Psoas muscle (tissue), 8 donors: ENCODE results near the gene INSYN1. TPM values are rescaled to one million over a fixed set of nuclear protein-coding genes. Genes with fewer than 3 reads are reported as not detected.

Source experiments
- ATAC-seq, 4 donors: fragments of 200-7000 bp; cut with Tn5 transposase; one replicate each; pipeline ENCODE4 v1.9.1; 2020; ENCODE audit warnings: moderate library complexity in 3 of 4, mild to moderate bottlenecking in 2 of 4
- DNase-seq, 2 donors: peaks; one replicate each; pipeline ENCODE4 v3.0.0-alpha.2; 2020
- H3K27ac ChIP-seq: fragments of 200-600 bp; one replicate; pipeline ENCODE4 v1.8.0; 2022
- H3K27me3 ChIP-seq, 3 donors: fragments of 200-600 bp in 1 of 3; one replicate each; pipeline versions ENCODE4 v1.6.1 to v1.8.0; 2013 to 2022; ENCODE audit warnings: low read length in 2 of 3, mild to moderate bottlenecking in 2 of 3, moderate library complexity in 1 of 3; ENCODE audit not compliant: insufficient read depth in 3 of 3
- H3K36me3 ChIP-seq, 2 donors: fragments of 200-600 bp in 1 of 2; one replicate each; pipeline versions ENCODE4 v1.6.1 to v1.8.0; 2013 to 2022; ENCODE audit warnings: low read depth in 1 of 2, mild to moderate bottlenecking in 1 of 2, moderate library complexity in 1 of 2; ENCODE audit not compliant: insufficient read depth in 1 of 2
- H3K4me1 ChIP-seq: fragments of 200-600 bp; one replicate; pipeline ENCODE4 v1.8.0; 2022
- H3K4me3 ChIP-seq: fragments of 200-600 bp; one replicate; pipeline ENCODE4 v1.8.0; 2022; ENCODE audit warnings: mild to moderate bottlenecking
- H3K9me3 ChIP-seq: fragments of 200-600 bp; one replicate; pipeline ENCODE4 v1.8.0; 2022
- WGBS, 3 donors: extraction: QIAGEN DNeasy Blood & Tissue Kit; methylation state at CpG; one replicate each; pipeline versions ENCODE4 v1.1.6 to v1.1.7; 2013; 5-methylcytosine and 5-hydroxymethylcytosine counted together
- intact Hi-C, 2 donors: fragments of 100-400 bp; cut with DNase I; formaldehyde crosslinking; loops; one replicate each; pipeline versions ENCODE4 v1.11.0 to v1.14.2; 2022
- polyA plus RNA-seq, 3 donors: library from polyadenylated mRNA; stranded (reverse); fragments of 200-250 nt; gene quantifications; one replicate each; pipeline ENCODE4 v1.2.3, GENCODE V29; 2013
- total RNA-seq, 4 donors: library from RNA; stranded (reverse); fragmentation: NEBNext Ultra II Directional in 2 of 4; extraction: Animal tissue kit (Norgen Biotek cat#: 25700) in 2 of 4; gene quantifications; one replicate each; pipeline versions ENCODE4 v1.2.1 to v1.2.4, GENCODE V29; 2021 to 2023
- TF ChIP-seq, protein P1 (sequence below): fragments of 200-600 bp; IDR thresholded peaks from one replicate; pipeline ENCODE4 v1.8.0; 2022; ENCODE audit warnings: antibody characterized with exemption
- donor health status: healthy with polysubstance abuse.
- donor health status: DM: no; HTN: no; CAD: no; lungs with moderate emphysema.
- donor health status: Bipolar disorder and iron deficiency.
- donor health status: healthy.
- donor health status: DM: yes; HTN: yes; CAD: no.
- donor health status: DM: no; HTN: no; CAD: no.
- donor health status: DM: no; HTN: no; CAD: no.
- donor health status: DM: yes; HTN: yes; CAD: no.

INSYN1 gene
- total and polyA plus RNA-seq, 7 donors: 0.42 to 10.8 (median 3.8) TPM

DNA sequence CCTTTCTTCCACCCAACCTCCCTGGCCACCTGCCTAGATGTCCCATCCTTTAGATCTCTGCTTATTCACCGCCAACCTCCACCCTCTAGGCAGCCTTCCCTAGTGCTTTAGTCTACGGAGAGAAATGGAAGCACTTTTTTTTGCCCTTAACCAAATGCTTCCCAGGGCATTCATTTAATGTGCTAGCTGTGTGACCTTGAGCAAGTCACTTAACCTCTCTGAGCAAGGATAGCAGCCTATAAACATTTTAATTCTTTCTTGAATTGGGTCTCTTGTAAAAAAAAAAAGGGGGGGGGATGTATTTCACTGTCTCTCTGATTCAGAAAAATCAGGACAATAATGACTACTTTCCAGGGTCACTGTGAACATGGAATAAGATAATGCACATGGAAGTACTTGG lies 3.2 kb upstream of the INSYN1 start:
- TF ChIP-seq, protein P1, sequence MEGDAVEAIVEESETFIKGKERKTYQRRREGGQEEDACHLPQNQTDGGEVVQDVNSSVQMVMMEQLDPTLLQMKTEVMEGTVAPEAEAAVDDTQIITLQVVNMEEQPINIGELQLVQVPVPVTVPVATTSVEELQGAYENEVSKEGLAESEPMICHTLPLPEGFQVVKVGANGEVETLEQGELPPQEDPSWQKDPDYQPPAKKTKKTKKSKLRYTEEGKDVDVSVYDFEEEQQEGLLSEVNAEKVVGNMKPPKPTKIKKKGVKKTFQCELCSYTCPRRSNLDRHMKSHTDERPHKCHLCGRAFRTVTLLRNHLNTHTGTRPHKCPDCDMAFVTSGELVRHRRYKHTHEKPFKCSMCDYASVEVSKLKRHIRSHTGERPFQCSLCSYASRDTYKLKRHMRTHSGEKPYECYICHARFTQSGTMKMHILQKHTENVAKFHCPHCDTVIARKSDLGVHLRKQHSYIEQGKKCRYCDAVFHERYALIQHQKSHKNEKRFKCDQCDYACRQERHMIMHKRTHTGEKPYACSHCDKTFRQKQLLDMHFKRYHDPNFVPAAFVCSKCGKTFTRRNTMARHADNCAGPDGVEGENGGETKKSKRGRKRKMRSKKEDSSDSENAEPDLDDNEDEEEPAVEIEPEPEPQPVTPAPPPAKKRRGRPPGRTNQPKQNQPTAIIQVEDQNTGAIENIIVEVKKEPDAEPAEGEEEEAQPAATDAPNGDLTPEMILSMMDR: no peak
- Histone ChIP-seq H3K4me3 (no peak overlapping the region), H3K27ac (no peak overlapping the region), H3K4me1 (no peaks in the 10 kb centered on the region), H3K36me3 (no peaks in the 10 kb centered on the region), H3K27me3 (peaks cover 0 to 66% (median 6%) of the 10 kb centered on the region in 3 donors), H3K9me3 (no peaks in the 10 kb centered on the region)
- WGBS, 3 donors: 60 to 69% (median 64%) methylated on average over 2 of the region's 2 CpGs
- DNase-seq (no peak), ATAC-seq (no peak)
- intact Hi-C loops: no loop called here

DNA sequence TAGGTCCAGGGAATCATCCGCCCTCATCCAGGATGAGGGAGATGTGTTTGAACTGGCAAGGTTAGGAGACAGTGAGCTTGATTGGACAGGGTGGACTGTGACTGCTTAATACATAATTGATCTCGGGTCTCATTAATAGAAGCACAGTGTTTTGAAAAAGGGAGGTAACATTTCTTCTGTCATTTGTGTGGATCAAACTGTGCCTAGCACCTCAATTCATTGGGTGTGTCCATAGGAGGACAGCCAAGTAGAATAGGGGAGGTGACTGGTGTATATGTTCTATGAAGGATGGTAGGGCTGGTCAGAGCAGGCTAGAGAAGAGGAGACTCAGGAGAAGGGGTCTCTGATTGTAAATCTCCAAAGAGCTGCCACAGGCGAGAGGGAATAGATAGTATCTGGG lies 2.8 kb upstream of the INSYN1 start:
- no peak for ATAC-seq
- intact Hi-C loops: no loop called here
- DNase-seq: no peak
- no peaks in the 10 kb centered on the region for H3K36me3 ChIP-seq
- WGBS, 3 donors: 84 to 94% (median 91%) methylated on average over 3 of the region's 3 CpGs
- H3K9me3 ChIP-seq: no peaks in the 10 kb centered on the region
- no peaks in the 10 kb centered on the region for H3K4me1 ChIP-seq
- TF ChIP-seq, protein P1: no peak
- peaks cover 0 to 67% (median 6%) of the 10 kb centered on the region in 3 donors for H3K27me3 ChIP-seq
- H3K4me3 ChIP-seq: no peak overlapping the region
- no peak overlapping the region for H3K27ac ChIP-seq

DNA sequence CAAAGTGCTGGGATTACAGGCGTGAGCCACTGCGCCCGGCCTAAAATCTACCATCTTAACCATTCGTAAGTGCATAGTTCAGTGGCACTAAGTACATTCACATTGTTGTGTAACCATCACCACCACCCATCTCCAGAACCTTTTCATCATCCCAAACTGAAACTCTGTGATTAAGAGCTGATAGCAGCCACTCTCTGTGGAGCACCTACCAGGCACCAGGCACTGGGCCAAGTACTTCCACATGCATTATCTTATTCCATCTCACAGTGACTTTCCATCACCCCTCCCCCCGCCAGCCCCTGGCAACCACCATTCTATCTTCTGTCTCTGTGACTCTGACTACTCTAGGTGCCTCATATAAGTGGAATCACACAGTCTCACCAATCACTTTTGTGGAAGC lies 2.3 kb upstream of the INSYN1 start:
- 92 to 95% (median 94%) methylated on average over 5 of the region's 5 CpGs for WGBS, 3 donors
- H3K27ac ChIP-seq: no peak overlapping the region
- peaks cover 0 to 64% (median 6%) of the 10 kb centered on the region in 3 donors for H3K27me3 ChIP-seq
- no peaks in the 10 kb centered on the region for H3K4me1 ChIP-seq
- H3K4me3 ChIP-seq: no peak overlapping the region
- ATAC-seq (no peak), DNase-seq (no peak)
- H3K9me3 ChIP-seq: no peaks in the 10 kb centered on the region
- TF ChIP-seq, protein P1: no peak
- intact Hi-C loops: no loop called here
- no peaks in the 10 kb centered on the region for H3K36me3 ChIP-seq

DNA sequence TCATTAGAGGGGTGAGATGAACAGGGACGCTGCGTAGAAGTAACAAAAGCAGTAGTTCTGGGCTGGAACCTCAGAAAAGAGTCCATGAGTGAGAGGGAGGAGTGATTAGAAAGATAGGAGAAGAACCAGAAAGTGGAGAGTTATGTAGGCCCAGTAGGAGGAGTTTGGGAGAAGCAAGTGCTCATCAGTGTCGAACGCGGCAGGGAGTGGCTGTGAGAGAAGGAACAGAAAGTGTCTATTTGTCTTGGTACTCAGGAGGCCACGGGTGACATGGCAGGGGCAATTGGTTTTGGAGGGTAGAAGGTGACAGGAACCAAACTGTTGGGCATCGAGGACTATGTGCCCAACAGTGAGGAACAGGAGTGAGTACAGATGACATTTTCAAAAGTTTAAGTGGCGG lies 1.3 kb upstream of the INSYN1 start:
- intact Hi-C loops: no loop called here
- H3K27ac ChIP-seq: no peak overlapping the region
- 81 to 86% (median 83%) methylated on average over 8 of the region's 8 CpGs for WGBS, 3 donors
- H3K36me3 ChIP-seq: no peaks in the 10 kb centered on the region
- H3K27me3 ChIP-seq: peaks cover 0 to 55% (median 6%) of the 10 kb centered on the region in 3 donors
- TF ChIP-seq, protein P1: no peak
- no peak overlapping the region for H3K4me3 ChIP-seq
- DNase-seq (no peak), ATAC-seq (no peak)
- no peaks in the 10 kb centered on the region for H3K4me1 ChIP-seq
- no peaks in the 10 kb centered on the region for H3K9me3 ChIP-seq

DNA sequence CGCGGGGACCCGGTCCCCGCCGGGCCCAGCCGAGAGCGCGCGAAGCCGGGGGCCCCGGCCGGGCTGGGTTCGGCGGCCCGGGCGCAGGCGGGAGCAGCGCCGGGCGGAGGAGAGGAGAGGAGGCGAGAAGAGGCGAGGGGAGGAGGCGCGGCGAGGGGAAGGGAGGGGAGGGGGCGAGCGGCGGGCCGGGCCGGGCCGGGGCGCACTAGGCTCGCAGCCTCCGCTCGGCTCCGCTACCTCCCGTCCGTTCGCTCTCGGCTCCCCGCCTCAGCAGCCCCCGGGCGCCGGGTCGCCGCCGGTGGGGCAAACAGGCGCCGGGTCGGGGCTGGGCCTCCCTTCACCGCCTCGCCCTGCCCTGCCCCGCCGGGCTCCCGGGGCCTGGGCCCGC lies 351 bp downstream of the INSYN1 start:
- TF ChIP-seq, protein P1: no peak
- ATAC-seq: peak; percentile 33 to 52 (median 37)
- Histone ChIP-seq H3K9me3 (no peaks in the 10 kb centered on the region), H3K27me3 (peaks cover 0 to 47% (median 9%) of the 10 kb centered on the region in 3 donors), H3K27ac (no peak overlapping the region), H3K4me3 (peak overlapping the region; percentile 69), H3K36me3 (no peaks in the 10 kb centered on the region), H3K4me1 (no peaks in the 10 kb centered on the region)
- 0 to 1% (median 0%) methylated on average over 6 to 49 of the region's 56 CpGs for WGBS, 3 donors
- DNase-seq: peak in 1 of 2 donors; percentile 27
- intact Hi-C loops: no loop called here
